Endothelial cell (in vitro differentiated cells): Measurements from ENCODE around the gene MSL3. TPM values are rescaled to one million over a fixed set of nuclear protein-coding genes. Genes with fewer than 3 reads are reported as not detected.

Source experiments
- DNase-seq: peaks from one replicate; pipeline ENCODE4 v3.0.0; 2021; ENCODE audit warnings: low spot score
- H3K27ac Mint-ChIP-seq: one replicate; pipeline ENCODE4 v1.8.0; 2021; ENCODE audit warnings: mixed read lengths, inconsistent platforms; ENCODE audit not compliant: unreplicated experiment
- H3K27me3 Mint-ChIP-seq: one replicate; pipeline ENCODE4 v1.8.0; 2021; ENCODE audit warnings: mild to moderate bottlenecking, moderate library complexity, mixed read lengths, inconsistent platforms; ENCODE audit not compliant: unreplicated experiment
- H3K36me3 Mint-ChIP-seq: one replicate; pipeline ENCODE4 v1.8.0; 2021; ENCODE audit warnings: mild to moderate bottlenecking, low read depth, mixed read lengths, inconsistent platforms; ENCODE audit not compliant: unreplicated experiment
- H3K4me1 Mint-ChIP-seq: one replicate; pipeline ENCODE4 v1.8.0; 2021; ENCODE audit warnings: mild to moderate bottlenecking, mixed read lengths, inconsistent platforms; ENCODE audit not compliant: unreplicated experiment
- H3K4me3 Mint-ChIP-seq: one replicate; pipeline ENCODE4 v1.8.0; 2021; ENCODE audit warnings: mild to moderate bottlenecking, mixed read lengths, inconsistent platforms; ENCODE audit not compliant: unreplicated experiment
- H3K9me3 Mint-ChIP-seq: one replicate; pipeline ENCODE4 v1.8.0; 2021; ENCODE audit warnings: mixed read lengths, inconsistent platforms; ENCODE audit not compliant: unreplicated experiment
- CTCF ChIP-seq: fragments of 200-600 bp; sonication (generic); IDR thresholded peaks from one replicate; pipeline ENCODE4 v1.5.0; 2021; ENCODE audit warnings: antibody characterized with exemption; ENCODE audit not compliant: unreplicated experiment
- total RNA-seq: library from RNA; stranded (reverse); fragmentation: NEBNext Ultra II Directional; extraction: Animal tissue kit (Norgen Biotek cat#: 25700); gene quantifications from one replicate; pipeline ENCODE4 v1.2.1, GENCODE V29; 2021; ENCODE audit not compliant: unreplicated experiment

The MSL3 gene
- total RNA-seq, 1 donor from 2014 or later, result 55.0 TPM

DNA sequence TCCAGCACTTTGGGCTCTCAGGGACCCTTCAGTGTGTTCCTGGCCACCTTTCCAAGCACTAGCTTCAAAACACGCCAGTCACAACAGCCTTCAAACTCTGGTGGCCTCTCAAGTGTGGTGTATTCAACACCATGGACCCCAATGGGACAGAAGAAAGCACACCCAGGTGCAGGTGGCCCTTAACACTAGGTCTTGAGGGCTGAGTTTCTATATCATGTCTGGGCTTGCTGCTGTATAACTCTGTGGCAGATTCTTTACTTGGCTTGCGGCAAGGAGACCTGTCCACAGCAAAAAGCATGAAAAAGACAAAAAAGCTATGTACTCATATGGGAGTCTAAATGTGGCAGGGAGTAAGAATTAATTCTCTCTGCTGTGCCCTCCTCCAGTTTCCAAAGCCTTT is 23.1 kb downstream of the MSL3 start:
- no peak for DNase-seq
- no peak overlapping the region for H3K27ac Mint-ChIP-seq
- no peaks in the 10 kb centered on the region for H3K9me3 Mint-ChIP-seq
- H3K36me3 Mint-ChIP-seq, result no peaks in the 10 kb centered on the region
- no peaks in the 10 kb centered on the region for H3K27me3 Mint-ChIP-seq
- TF ChIP-seq CTCF, result no peak
- peaks cover 2% of the 10 kb centered on the region for H3K4me1 Mint-ChIP-seq
- no peak overlapping the region for H3K4me3 Mint-ChIP-seq

- Mint-ChIP-seq H3K4me3 (no peak overlapping the region), H3K36me3 (no peaks in the 10 kb centered on the region), H3K27me3 (no peaks in the 10 kb centered on the region), H3K9me3 (no peaks in the 10 kb centered on the region), H3K27ac (no peak overlapping the region), H3K4me1 (peaks cover 2% of the 10 kb centered on the region)
- TF ChIP-seq CTCF, result no peak
- DNase-seq, result no peak
These were observed 23.8 kb downstream of the MSL3 start for GRCh38 chrX:11781734-11782370.

DNA sequence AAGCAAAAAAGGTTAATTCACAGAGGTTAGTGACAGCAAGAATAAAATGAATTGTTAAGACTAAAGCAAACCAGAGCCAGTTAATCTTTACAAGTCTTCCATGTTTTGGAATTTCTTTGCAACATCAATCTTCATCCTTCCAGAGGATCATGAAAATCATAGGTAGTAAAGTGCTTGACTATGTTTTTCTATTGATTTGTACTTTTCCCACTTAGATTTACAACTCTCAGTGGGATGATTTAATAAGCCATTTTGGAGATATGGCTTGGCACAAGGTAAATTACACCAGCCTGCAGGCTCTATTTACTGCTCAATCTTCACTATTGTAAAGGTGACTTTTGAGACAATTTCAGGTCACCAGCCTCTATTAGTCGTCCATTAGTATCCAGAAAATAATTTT is 26.5 kb downstream of the MSL3 start:
- TF ChIP-seq CTCF, result no peak
- H3K9me3 Mint-ChIP-seq, result no peaks in the 10 kb centered on the region
- no peak for DNase-seq
- H3K4me1 Mint-ChIP-seq, result no peaks in the 10 kb centered on the region
- H3K36me3 Mint-ChIP-seq, result no peaks in the 10 kb centered on the region
- no peak overlapping the region for H3K4me3 Mint-ChIP-seq
- H3K27ac Mint-ChIP-seq, result no peak overlapping the region
- no peaks in the 10 kb centered on the region for H3K27me3 Mint-ChIP-seq

- Mint-ChIP-seq H3K27me3 (no peaks in the 10 kb centered on the region), H3K36me3 (no peaks in the 10 kb centered on the region), H3K4me1 (no peaks in the 10 kb centered on the region), H3K27ac (no peak overlapping the region), H3K9me3 (no peaks in the 10 kb centered on the region), H3K4me3 (no peak overlapping the region)
- no peak for TF ChIP-seq CTCF
- DNase-seq, result no peak
These were observed 28.8 kb downstream of the MSL3 start for GRCh38 chrX:11786862-11787261.

DNA sequence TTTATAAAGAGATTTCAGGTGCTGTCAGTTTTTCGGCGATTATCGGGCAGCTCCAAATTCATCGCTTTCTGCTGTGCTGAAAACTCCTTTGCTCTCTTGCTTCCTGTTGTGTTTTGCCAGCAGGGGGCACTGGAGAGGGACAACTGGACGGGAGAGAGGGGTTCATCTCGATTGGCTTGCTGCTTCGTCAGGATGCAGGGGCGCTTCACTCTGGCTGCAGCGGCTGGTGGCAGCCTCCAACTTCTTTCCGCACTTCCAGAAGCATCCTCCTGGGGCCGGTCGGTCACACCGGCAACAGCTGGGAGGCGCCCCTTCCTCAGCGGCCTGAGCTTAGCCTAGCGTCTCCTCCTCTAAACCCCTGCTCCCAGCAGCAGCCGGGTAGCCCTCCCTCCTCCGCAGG is 29.5 kb downstream of the MSL3 start:
- DNase-seq, result peak; percentile 78
- Mint-ChIP-seq H3K27ac (no peak overlapping the region), H3K4me3 (no peak overlapping the region), H3K36me3 (no peaks in the 10 kb centered on the region), H3K4me1 (no peaks in the 10 kb centered on the region), H3K27me3 (no peaks in the 10 kb centered on the region), H3K9me3 (no peaks in the 10 kb centered on the region)
- peak; percentile 61 for TF ChIP-seq CTCF
